ENCODE measurements around the gene DVL2.

Gene DVL2

GRCh38 chr17:7219229-7219811 lies 15.0 kb downstream of the DVL2 start:
- DNase-seq (ENCODE audit: low spot score), result no peak

- DNase-seq (ENCODE audit: low spot score), result no peak
Observed at GRCh38 chr17:7218758-7219157, 15.6 kb downstream of the DVL2 start.

GRCh38 chr17:7218166-7218565 lies 16.2 kb downstream of the DVL2 start:
- DNase-seq (ENCODE audit: low spot score), result no peak

- DNase-seq (ENCODE audit: low spot score), result no peak
Observed at GRCh38 chr17:7217113-7217987, 17.0 kb downstream of the DVL2 start.

GRCh38 chr17:7216242-7217112 lies 17.8 kb downstream of the DVL2 start:
- no peak for DNase-seq (ENCODE audit: low spot score)

- no peak for DNase-seq (ENCODE audit: low spot score)
Observed at GRCh38 chr17:7215652-7216180, 18.6 kb downstream of the DVL2 start.

- DNase-seq (ENCODE audit: low spot score), result no peak
Observed at GRCh38 chr17:7215136-7215638, 19.1 kb downstream of the DVL2 start.

GRCh38 chr17:7214300-7215135 lies 19.8 kb downstream of the DVL2 start:
- DNase-seq (ENCODE audit: low spot score), result peak; percentile 100

- DNase-seq (ENCODE audit: low spot score), result peak; percentile 87
Observed at GRCh38 chr17:7213895-7214299, 20.4 kb downstream of the DVL2 start.

GRCh38 chr17:7211491-7212273 lies 22.6 kb downstream of the DVL2 start:
- DNase-seq (ENCODE audit: low spot score), result no peak

GRCh38 chr17:7208754-7209460 lies 25.4 kb downstream of the DVL2 start:
- DNase-seq (ENCODE audit: low spot score), result no peak

GRCh38 chr17:7208027-7208571 lies 26.2 kb downstream of the DVL2 start:
- no peak for DNase-seq (ENCODE audit: low spot score)

GRCh38 chr17:7207120-7208001 lies 27.0 kb downstream of the DVL2 start:
- no peak for DNase-seq (ENCODE audit: low spot score)

GRCh38 chr17:7205561-7205960 lies 28.8 kb downstream of the DVL2 start:
- DNase-seq (ENCODE audit: low spot score), result no peak

- DNase-seq (ENCODE audit: low spot score), result peak; percentile 98
Observed at GRCh38 chr17:7204828-7205461, 29.4 kb downstream of the DVL2 start.

- no peak for DNase-seq (ENCODE audit: low spot score)
Observed at GRCh38 chr17:7204336-7204735, 30.0 kb downstream of the DVL2 start.

GRCh38 chr17:7203391-7203790 lies 30.9 kb downstream of the DVL2 start:
- no peak for DNase-seq (ENCODE audit: low spot score)
